Smooth muscle cell (in vitro differentiated cells): ENCODE data around the gene TMEM131. TPM values are rescaled to one million over a fixed set of nuclear protein-coding genes. Genes with fewer than 3 reads are reported as not detected.
"Not testable (repeated sequence)": the region's sequence is repeated elsewhere in the genome, so short reads cannot be mapped to it uniquely, and the experiment has no call there.

Source experiments
- DNase-seq: peaks from one replicate; lab custom pipeline; 2025; ENCODE audit not compliant: unreplicated experiment; lab: John Stamatoyannopoulos, UW
- H2AFZ ChIP-seq: fragments of 200-600 bp; sonication (generic); 2 replicates; pipeline ENCODE4 v1.6.0; 2016; ENCODE audit warnings: antibody characterized with exemption, low read depth, mild to moderate bottlenecking
- H3F3A ChIP-seq: fragments of 200-600 bp; sonication (generic); 2 replicates; pipeline ENCODE4 v1.6.0; 2017; ENCODE audit warnings: antibody characterized with exemption, low read depth
- H3K27ac ChIP-seq: fragments of 200-600 bp; sonication (generic); 2 replicates; pipeline ENCODE4 v1.5.1; 2016; ENCODE audit warnings: low read depth, mild to moderate bottlenecking
- H3K27me3 ChIP-seq: fragments of 200-600 bp; sonication (generic); 2 replicates; pipeline ENCODE4 v1.6.1; 2016; ENCODE audit warnings: low read depth, mild to moderate bottlenecking
- H3K36me3 ChIP-seq: fragments of 200-600 bp; sonication (generic); 2 replicates; pipeline ENCODE4 v1.5.1; 2016; ENCODE audit warnings: low read depth
- H3K4me1 ChIP-seq: fragments of 200-600 bp; sonication (generic); 2 replicates; pipeline ENCODE4 v1.5.1; 2016; ENCODE audit warnings: low read depth
- H3K4me2 ChIP-seq: fragments of 200-600 bp; sonication (generic); 2 replicates; pipeline ENCODE4 v1.6.0; 2016; ENCODE audit warnings: mild to moderate bottlenecking
- H3K4me3 ChIP-seq: fragments of 200-600 bp; sonication (generic); 2 replicates; pipeline ENCODE4 v1.5.1; 2016; ENCODE audit warnings: mild to moderate bottlenecking
- H3K79me2 ChIP-seq: fragments of 200-600 bp; sonication (generic); 2 replicates; pipeline ENCODE4 v1.6.0; 2016; ENCODE audit warnings: low read depth, mild to moderate bottlenecking
- H3K9ac ChIP-seq: fragments of 200-600 bp; sonication (generic); 2 replicates; pipeline ENCODE4 v1.6.0; 2016; ENCODE audit warnings: low read depth
- H3K9me3 ChIP-seq: fragments of 200-600 bp; sonication (generic); replicated peaks from 2 replicates; pipeline ENCODE4 v1.5.1; 2016; ENCODE audit warnings: low read depth
- H4K20me1 ChIP-seq: fragments of 200-600 bp; sonication (generic); 2 replicates; pipeline ENCODE4 v1.6.0; 2016; ENCODE audit warnings: low read depth
- WGBS: methylation state at CpG from one replicate; pipeline ENCODE4 v1.1.7; 2016; ENCODE audit warnings: low lambda C conversion rate; 5-methylcytosine and 5-hydroxymethylcytosine counted together
- polyA plus RNA-seq: library from polyadenylated mRNA; unstranded; fragments of >200 nt; fragmentation: Nextera tagmentation; extraction: Ambion mirVana; gene quantifications from 2 replicates; pipeline ENCODE4 v1.2.1, GENCODE V29; 2016
- total RNA-seq: library from RNA; depleted of rRNA; stranded (reverse); fragments of >200 nt; gene quantifications from 2 replicates; pipeline ENCODE4 v1.2.3, GENCODE V29; 2014
- TF ChIP-seq, protein P1 (sequence below): fragments of 200-600 bp; sonication (generic); IDR thresholded peaks from 2 replicates; pipeline ENCODE4 v1.5.1; 2017; ENCODE audit warnings: borderline replicate concordance, mild to moderate bottlenecking, antibody characterized with exemption; ENCODE audit not compliant: insufficient read depth, poor library complexity, severe bottlenecking

TMEM131 gene
- total and polyA plus RNA-seq, 2 experiments from 2014 or later: 16.7 to 32.3 TPM

DNA sequence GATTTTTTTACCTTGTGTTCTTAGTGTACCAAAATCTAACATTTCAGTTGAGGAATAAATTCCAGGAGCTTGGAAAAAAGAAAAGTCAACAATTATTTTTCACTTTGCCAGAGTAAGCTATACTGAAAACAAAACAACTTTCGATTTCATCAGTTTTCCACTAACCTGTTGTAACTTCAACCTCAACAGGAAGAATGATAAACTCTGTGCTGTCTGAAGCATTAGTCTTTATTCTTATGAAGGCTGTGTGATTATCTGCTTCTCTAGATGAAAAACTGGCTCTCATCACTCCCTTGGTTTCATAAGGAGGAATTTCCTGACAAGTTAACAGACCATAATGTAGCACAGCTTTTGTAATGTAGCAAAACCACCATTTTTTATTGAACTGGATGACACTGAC is 161.1 kb downstream of the TMEM131 start:
- peaks cover 4% of the 10 kb centered on the region for H4K20me1 ChIP-seq

DNA sequence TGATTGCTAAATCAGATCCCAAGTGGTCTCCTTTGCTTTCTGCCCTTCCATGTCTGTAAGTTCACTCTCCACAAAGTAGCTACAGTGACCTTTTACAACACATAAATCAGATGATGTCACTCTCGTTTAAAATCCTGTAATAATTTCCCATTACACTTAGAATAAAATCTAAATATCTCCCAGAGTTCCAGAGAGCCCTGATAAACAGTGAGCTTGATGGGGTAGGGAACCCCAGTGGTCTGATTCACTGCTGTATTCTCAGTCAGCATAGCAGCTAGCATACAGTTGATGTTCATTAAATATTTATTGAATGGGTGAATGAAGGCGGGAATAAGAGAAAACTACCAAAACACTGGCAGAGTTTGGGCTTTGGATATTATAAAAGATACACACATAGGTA is 164.6 kb downstream of the TMEM131 start:
- Histone ChIP-seq H3K4me2 (no peak overlapping the region), H4K20me1 (no peaks in the 10 kb centered on the region), H3F3A (no peaks in the 10 kb centered on the region), H3K79me2 (no peaks in the 10 kb centered on the region), H3K9me3 (no peaks in the 10 kb centered on the region), H3K27ac (no peak overlapping the region), H3K9ac (no peak overlapping the region), H3K36me3 (peaks cover 4% of the 10 kb centered on the region), H2AFZ (no peak overlapping the region), H3K4me1 (no peaks in the 10 kb centered on the region), H3K4me3 (no peak overlapping the region), H3K27me3 (no peaks in the 10 kb centered on the region)
- TF ChIP-seq, protein P1, sequence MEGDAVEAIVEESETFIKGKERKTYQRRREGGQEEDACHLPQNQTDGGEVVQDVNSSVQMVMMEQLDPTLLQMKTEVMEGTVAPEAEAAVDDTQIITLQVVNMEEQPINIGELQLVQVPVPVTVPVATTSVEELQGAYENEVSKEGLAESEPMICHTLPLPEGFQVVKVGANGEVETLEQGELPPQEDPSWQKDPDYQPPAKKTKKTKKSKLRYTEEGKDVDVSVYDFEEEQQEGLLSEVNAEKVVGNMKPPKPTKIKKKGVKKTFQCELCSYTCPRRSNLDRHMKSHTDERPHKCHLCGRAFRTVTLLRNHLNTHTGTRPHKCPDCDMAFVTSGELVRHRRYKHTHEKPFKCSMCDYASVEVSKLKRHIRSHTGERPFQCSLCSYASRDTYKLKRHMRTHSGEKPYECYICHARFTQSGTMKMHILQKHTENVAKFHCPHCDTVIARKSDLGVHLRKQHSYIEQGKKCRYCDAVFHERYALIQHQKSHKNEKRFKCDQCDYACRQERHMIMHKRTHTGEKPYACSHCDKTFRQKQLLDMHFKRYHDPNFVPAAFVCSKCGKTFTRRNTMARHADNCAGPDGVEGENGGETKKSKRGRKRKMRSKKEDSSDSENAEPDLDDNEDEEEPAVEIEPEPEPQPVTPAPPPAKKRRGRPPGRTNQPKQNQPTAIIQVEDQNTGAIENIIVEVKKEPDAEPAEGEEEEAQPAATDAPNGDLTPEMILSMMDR: no peak
- 89% methylated on average over 2 of the region's 2 CpGs for WGBS
- no peak for DNase-seq

More for the DNA sequence above, 161.1 kb downstream of the TMEM131 start:
- Histone ChIP-seq H3K9me3 (no peaks in the 10 kb centered on the region), H3K9ac (no peak overlapping the region), H3K4me3 (no peak overlapping the region), H3K79me2 (no peaks in the 10 kb centered on the region), H3K27me3 (no peaks in the 10 kb centered on the region), H3K4me2 (no peak overlapping the region), H3K27ac (no peak overlapping the region), H2AFZ (no peak overlapping the region), H3K4me1 (no peaks in the 10 kb centered on the region), H3F3A (no peaks in the 10 kb centered on the region), H3K36me3 (peaks cover 6% of the 10 kb centered on the region)
- TF ChIP-seq, protein P1: no peak
- DNase-seq: no peak
- 96% methylated on average over 1 of the region's 1 CpG for WGBS

DNA sequence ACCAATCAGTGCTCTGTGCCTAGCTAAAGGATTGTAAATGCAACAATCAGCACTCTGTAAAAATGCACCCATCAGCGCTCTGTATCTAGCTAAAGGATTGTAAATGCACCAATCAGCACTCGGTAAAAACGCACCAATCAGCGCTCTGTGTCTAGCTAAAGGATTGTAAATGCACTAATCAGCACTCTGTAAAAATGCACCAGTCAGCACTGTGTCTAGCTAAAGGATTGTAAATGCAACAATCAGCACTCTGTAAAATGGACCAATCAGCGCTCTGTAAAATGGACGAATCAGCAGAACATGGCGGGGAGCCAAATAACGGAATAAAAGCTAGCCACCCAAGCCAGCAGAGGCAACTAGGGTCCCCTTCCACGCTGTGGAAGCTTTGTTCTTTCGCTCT is 166.5 kb downstream of the TMEM131 start:
- not testable (repeated sequence) for H3K79me2 ChIP-seq, H3K9me3 ChIP-seq, H3K27ac ChIP-seq, H3K9ac ChIP-seq, DNase-seq, H4K20me1 ChIP-seq, H3K27me3 ChIP-seq, H2AFZ ChIP-seq, H3F3A ChIP-seq, H3K36me3 ChIP-seq, H3K4me3 ChIP-seq, H3K4me2 ChIP-seq, H3K4me1 ChIP-seq
- 96% methylated on average over 10 of the region's 10 CpGs for WGBS

DNA sequence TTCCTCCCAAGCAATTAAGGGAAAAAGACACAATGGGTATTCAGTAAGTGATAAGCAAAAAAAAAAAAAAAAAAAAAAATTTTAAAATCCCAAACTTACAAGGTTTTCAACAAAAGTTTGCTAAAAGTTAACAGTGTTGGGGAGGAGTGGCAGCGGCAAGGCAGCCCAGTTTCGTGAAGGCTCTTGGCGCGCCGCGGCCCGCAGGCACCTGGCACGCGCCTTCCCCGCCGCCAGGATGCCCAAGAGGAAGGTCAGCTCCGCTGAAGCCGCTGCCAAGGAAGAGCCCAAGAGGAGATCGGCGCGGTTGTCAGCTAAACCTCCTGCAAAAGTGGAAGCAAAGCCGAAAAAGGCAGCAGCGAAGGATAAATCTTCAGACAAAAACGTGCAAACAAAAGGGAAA is 168.7 kb downstream of the TMEM131 start:
- WGBS: 97% methylated on average over 19 of the region's 19 CpGs
- DNase-seq, H3K27ac ChIP-seq, H3K79me2 ChIP-seq, H2AFZ ChIP-seq, H3K4me1 ChIP-seq, H3K27me3 ChIP-seq, H3K4me2 ChIP-seq, H3K9me3 ChIP-seq, H3K36me3 ChIP-seq, H3K9ac ChIP-seq, H4K20me1 ChIP-seq, H3F3A ChIP-seq, H3K4me3 ChIP-seq: not testable (repeated sequence)

DNA sequence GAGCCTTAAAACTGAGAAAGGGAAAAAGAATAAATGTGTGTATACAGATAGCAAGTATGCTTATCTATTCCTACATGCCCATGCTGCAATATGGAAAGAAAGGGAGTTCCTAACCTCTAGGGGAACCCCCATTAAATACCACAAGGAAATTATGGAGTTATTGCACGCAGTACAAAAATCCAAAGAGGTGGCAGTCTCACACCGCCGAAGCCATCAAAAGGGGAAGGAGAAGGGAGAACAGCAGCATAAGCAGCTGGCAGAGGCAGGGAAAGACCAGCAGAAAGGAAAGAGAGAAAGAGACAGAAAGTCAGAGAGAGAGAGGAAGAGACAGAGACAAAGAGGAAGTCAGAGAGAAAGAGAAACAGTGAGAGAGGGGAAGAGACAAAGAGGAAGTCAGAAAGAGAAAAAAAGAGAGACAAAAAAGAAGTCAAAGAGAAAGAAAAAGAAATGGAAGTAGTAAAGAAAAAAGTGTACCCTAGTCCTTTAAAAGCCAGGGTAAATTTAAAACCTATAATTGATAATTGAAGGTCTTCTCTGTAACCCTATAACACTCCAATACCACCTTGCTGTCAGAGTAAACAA is 169.4 kb downstream of the TMEM131 start:
- H3K4me1 ChIP-seq, H3K9ac ChIP-seq, H3K4me3 ChIP-seq, H3K27ac ChIP-seq, H3K9me3 ChIP-seq, H2AFZ ChIP-seq, DNase-seq, H3F3A ChIP-seq, H4K20me1 ChIP-seq, H3K79me2 ChIP-seq, H3K36me3 ChIP-seq, H3K27me3 ChIP-seq, H3K4me2 ChIP-seq: not testable (repeated sequence)
- 96% methylated on average over 3 of the region's 3 CpGs for WGBS

DNA sequence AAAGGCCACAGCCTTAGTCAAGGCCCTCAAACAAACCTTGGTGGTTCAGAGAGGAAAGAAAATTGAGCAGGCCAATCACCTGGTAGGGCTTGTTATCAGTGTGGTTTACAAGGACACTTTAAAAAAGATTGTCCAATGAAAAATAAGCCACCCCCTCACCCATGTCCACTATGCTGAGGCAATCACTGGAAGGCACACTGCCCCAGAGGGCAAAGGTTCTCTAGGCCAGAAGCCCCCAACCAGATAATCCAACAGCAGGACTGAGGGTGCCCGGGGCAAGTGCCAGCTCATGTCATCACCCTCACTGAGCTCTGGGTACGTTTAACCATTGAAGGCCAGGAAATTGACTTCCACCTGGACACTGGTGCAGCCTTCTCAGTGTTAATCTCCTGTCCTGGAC is 171.7 kb downstream of the TMEM131 start:
- not testable (repeated sequence) for H3K27me3 ChIP-seq, H3K4me1 ChIP-seq, H4K20me1 ChIP-seq, H3K4me3 ChIP-seq, H3K9me3 ChIP-seq, H3K27ac ChIP-seq, H3F3A ChIP-seq, H3K79me2 ChIP-seq, H3K9ac ChIP-seq, H3K36me3 ChIP-seq, H3K4me2 ChIP-seq, H2AFZ ChIP-seq, DNase-seq
- WGBS: 94% methylated on average over 2 of the region's 2 CpGs

DNA sequence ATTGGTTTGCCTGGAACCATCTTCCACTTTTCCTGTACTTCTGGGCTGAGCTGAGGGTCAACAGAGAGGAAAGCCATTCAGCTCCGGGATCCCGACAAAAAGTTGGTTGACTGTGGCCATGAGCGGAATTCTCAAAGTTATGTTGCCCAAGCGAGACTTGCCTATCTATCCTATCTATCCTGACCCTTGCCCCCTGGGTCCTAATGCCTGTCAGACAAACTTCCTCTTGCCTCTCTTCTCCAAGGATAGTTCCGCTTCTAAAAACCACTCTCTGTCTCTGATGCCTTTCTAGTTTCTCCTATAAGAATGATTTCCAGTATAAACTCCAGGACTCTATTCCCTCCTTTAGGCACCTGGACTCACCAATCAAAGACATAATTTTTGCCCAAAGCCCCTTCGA is 173.9 kb downstream of the TMEM131 start:
- H3K4me2 ChIP-seq, H3K9ac ChIP-seq: not testable (repeated sequence)

More for the DNA sequence above, 173.9 kb downstream of the TMEM131 start:
- H3K36me3 ChIP-seq, H4K20me1 ChIP-seq, H2AFZ ChIP-seq, H3K9me3 ChIP-seq, H3K79me2 ChIP-seq, H3K4me3 ChIP-seq, H3K27ac ChIP-seq, H3K27me3 ChIP-seq, DNase-seq, H3K4me1 ChIP-seq, H3F3A ChIP-seq: not testable (repeated sequence)
- WGBS: 94% methylated on average over 6 of the region's 6 CpGs
